Neural progenitor cell (in vitro differentiated cells): ENCODE results near the gene TRMT61A.

Experiments
- CTCF ChIP-seq: fragments of 200-600 bp; sonication (generic); IDR thresholded peaks from 2 replicates; pipeline ENCODE4 v1.5.1; 2017; ENCODE audit warnings: antibody characterized with exemption, mild to moderate bottlenecking
- EZH2 ChIP-seq: fragments of 200-600 bp; sonication (generic); IDR thresholded peaks from 2 replicates; pipeline ENCODE4 v1.6.1; 2017; ENCODE audit warnings: antibody characterized with exemption, mild to moderate bottlenecking, moderate library complexity
- EZH2phosphoT487 ChIP-seq: fragments of 200-600 bp; sonication (generic); IDR thresholded peaks from 2 replicates; pipeline ENCODE4 v1.6.1; 2017; ENCODE audit warnings: antibody characterized with exemption

- no peak for TF ChIP-seq CTCF
- TF ChIP-seq EZH2 = no peak
- no peak for TF ChIP-seq EZH2phosphoT487
Measured at GRCh38 chr14:103542605-103543088, 13.7 kb downstream of the TRMT61A start.
